Subcutaneous adipose tissue (tissue), 4 donors: Measurements from ENCODE around the gene FMNL1. TPM values are rescaled to one million over a fixed set of nuclear protein-coding genes. Genes with fewer than 3 reads are reported as not detected.

ENCODE experiments used
- CTCF ChIP-seq: fragments of 450-650 bp; IDR thresholded peaks from one replicate; pipeline ENCODE4 v1.5.1; 2016; ENCODE audit warnings: low read depth, mild to moderate bottlenecking, control low read depth, antibody characterized with exemption, moderate library complexity
- total RNA-seq, 4 donors: library from RNA; depleted of rRNA; stranded (reverse); fragments of >200 nt; gene quantifications; one replicate each; pipeline ENCODE4 v1.1.0, GENCODE V29; 2016

Gene FMNL1
- total RNA-seq, 4 donors from 2014 or later, result 14.3 to 39.9 (median 28.9) TPM

- no peak for TF ChIP-seq CTCF
These were observed 44.1 kb downstream of the FMNL1 start for GRCh38 chr17:45265821-45266220.

GRCh38 chr17:45266372-45266926 lies 44.8 kb downstream of the FMNL1 start:
- TF ChIP-seq CTCF, result no peak

GRCh38 chr17:45267436-45268055 lies 45.9 kb downstream of the FMNL1 start:
- no peak for TF ChIP-seq CTCF

- TF ChIP-seq CTCF, result no peak
These were observed 48.2 kb downstream of the FMNL1 start for GRCh38 chr17:45269912-45270311.

GRCh38 chr17:45270828-45271418 lies 49.2 kb downstream of the FMNL1 start:
- TF ChIP-seq CTCF, result no peak

GRCh38 chr17:45271603-45272002 lies 49.9 kb downstream of the FMNL1 start:
- TF ChIP-seq CTCF, result no peak

GRCh38 chr17:45273551-45273957 lies 51.9 kb downstream of the FMNL1 start:
- no peak for TF ChIP-seq CTCF
